Subcutaneous adipose tissue (tissue), 4 donors: ENCODE measurements around the gene TNRC6C. TPM values are rescaled to one million over a fixed set of nuclear protein-coding genes. Genes with fewer than 3 reads are reported as not detected.

Experiments used
- CTCF ChIP-seq: fragments of 450-650 bp; IDR thresholded peaks from one replicate; pipeline ENCODE4 v1.5.1; 2016; ENCODE audit warnings: low read depth, mild to moderate bottlenecking, control low read depth, antibody characterized with exemption, moderate library complexity
- total RNA-seq, 4 donors: library from RNA; depleted of rRNA; stranded (reverse); fragments of >200 nt; gene quantifications; one replicate each; pipeline ENCODE4 v1.1.0, GENCODE V29; 2016

TNRC6C gene
- total RNA-seq, 4 donors from 2014 or later = 8.2 to 33.3 (median 13.8) TPM

- no peak for TF ChIP-seq CTCF
These were observed 31.5 kb upstream of the TNRC6C start for GRCh38 chr17:77926981-77927380.

GRCh38 chr17:77927777-77928518, 30.6 kb upstream of the TNRC6C start:
- TF ChIP-seq CTCF = no peak

- TF ChIP-seq CTCF = no peak
These were observed 29.9 kb upstream of the TNRC6C start for GRCh38 chr17:77928519-77929179.

GRCh38 chr17:77929180-77929564, 29.3 kb upstream of the TNRC6C start:
- no peak for TF ChIP-seq CTCF

- TF ChIP-seq CTCF = no peak
These were observed 28.5 kb upstream of the TNRC6C start for GRCh38 chr17:77929871-77930436.

GRCh38 chr17:77930780-77931768, 27.4 kb upstream of the TNRC6C start:
- TF ChIP-seq CTCF = no peak
